ENCODE measurements around the gene SV2C.

DNA sequence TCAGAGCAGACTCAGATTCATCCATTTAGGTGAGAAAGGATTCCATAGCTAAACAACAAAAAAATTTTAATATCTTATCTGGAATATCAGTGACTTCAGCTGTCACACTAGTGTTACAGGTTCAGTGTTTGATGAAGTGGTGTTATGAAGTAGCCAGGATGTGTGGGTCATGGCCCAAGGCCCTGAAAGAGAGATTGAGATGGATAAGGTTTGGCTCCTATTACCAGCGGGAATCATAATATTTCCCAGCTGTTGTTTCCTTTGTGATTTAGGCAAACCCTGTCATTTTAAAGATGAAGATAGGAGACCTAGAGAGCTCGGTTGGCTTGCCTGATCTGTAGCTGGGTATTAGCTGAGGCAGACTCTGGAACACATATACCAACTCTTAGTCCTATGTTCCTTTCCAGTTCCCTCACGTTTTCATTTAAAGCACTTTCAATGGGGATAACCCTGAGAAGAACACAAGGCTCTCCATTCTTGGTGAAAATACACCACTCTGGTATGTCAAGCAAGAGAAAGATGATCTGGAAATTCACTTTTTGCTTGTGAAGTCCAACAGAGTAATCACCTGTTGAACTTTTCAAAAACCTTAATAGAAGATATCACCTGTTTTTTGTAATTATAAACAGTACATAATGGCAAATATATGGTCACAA, 54.8 kb downstream of the SV2C start:
- TF ChIP-seq, protein P1, sequence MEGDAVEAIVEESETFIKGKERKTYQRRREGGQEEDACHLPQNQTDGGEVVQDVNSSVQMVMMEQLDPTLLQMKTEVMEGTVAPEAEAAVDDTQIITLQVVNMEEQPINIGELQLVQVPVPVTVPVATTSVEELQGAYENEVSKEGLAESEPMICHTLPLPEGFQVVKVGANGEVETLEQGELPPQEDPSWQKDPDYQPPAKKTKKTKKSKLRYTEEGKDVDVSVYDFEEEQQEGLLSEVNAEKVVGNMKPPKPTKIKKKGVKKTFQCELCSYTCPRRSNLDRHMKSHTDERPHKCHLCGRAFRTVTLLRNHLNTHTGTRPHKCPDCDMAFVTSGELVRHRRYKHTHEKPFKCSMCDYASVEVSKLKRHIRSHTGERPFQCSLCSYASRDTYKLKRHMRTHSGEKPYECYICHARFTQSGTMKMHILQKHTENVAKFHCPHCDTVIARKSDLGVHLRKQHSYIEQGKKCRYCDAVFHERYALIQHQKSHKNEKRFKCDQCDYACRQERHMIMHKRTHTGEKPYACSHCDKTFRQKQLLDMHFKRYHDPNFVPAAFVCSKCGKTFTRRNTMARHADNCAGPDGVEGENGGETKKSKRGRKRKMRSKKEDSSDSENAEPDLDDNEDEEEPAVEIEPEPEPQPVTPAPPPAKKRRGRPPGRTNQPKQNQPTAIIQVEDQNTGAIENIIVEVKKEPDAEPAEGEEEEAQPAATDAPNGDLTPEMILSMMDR (IDR thresholded peaks at IDR 0.05) = no peak
- TF ChIP-seq POLR2A (IDR thresholded peaks at IDR 0.05) = no peak

Measured in tibial nerve (tissue), 3 donors.